ENCODE results near the gene GPD2.
"Not testable (repeated sequence)": the region's sequence is repeated elsewhere in the genome, so short reads cannot be mapped to it uniquely, and the experiment has no call there.

Gene GPD2

DNA sequence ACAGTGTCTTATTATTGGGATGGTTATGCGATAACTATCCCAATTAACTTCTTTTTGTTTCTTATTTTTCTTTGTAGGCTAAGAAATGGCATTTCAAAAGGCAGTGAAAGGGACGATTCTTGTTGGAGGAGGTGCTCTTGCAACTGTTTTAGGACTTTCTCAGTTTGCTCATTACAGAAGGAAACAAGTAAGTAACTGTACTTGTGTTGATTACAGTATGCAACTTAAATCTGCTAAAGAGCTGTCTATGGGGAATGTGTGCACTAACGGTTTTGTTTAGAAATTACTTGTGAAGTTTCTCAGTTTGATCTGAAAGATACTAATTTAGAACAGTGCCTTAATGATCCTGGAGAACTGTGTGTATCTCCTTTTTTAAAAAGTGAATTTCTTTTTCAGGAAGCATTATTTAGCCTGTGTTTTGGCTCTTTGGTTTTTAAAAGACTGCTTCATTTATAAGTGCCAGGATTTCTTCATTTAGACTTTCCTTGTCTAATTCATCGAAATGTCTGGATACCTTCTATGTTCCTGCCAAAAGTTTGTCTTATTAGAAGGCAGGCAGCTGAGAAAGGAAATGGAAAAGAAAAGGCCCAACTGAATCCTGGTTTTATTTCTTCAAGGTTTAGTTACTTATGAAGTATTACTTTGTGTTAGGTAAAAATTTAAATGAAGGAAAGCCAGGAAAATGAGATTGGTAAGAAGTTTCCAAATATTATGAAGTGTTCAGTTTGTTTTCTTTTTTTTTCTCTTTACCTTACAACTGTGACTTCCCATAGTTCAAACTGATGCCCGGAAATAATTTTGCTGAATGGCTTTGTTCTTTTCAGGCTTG lies 40.1 kb downstream of the GPD2 start:
- no peak for DNase-seq (ENCODE audit: low read depth in 3 of 3)

DNA sequence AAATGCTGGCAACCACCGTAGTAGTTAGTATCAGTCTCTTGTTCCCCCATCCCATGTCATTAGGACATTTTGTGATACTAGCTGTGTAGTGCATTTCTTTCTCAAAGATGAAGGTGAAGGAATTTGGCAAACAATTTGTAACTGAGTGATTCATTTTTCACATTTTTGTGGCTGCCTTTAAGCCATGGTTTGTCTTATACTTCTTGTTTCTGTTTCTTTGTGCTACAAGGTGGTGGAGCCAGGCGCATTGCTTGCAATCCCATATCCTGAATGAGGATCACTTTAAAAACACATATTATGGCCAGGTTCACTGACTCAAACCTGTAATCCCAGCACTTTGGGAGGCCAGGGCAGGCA lies 40.6 kb downstream of the GPD2 start:
- no peak for DNase-seq (ENCODE audit: low read depth in 3 of 3)

DNA sequence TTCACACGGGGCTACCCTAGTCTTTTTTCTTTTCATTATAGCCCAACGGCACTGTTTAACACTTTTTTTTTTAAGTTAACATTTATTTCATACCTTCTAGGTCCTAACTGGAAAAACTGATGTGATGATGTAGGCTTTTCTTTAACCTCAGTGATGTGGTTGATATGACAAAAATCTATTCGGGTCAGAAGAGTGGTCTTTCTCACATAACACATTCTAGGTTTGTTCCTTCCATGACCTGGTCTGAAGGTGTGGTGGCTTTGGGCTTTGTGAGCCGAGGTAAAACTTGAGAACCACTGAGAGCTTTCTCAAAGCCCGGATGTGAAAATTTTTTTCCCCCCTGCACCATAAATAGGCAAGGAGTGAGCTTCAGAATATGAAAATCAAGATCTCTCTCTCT lies 44.2 kb downstream of the GPD2 start:
- DNase-seq (ENCODE audit: low read depth in 3 of 3): no peak

DNA sequence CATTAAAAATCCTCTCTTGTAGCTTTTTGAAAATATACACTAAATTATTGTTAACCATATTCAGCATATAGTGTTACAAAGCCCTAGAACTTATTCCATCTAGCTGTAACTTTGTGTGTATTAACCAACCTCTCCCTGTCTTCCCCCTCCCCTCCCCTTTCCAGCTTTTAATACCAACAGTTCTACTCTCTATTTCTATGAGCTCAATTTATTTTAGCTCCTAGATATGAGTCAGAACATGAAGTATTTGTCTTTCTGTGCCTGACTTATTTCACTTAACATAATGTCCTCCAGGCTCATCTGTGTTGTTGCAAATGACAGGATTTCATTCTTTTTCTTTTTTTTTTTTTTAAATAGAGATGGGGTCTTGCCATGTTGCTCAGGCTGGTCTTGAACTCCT lies 45.1 kb downstream of the GPD2 start:
- DNase-seq (ENCODE audit: low read depth in 3 of 3): no peak

DNA sequence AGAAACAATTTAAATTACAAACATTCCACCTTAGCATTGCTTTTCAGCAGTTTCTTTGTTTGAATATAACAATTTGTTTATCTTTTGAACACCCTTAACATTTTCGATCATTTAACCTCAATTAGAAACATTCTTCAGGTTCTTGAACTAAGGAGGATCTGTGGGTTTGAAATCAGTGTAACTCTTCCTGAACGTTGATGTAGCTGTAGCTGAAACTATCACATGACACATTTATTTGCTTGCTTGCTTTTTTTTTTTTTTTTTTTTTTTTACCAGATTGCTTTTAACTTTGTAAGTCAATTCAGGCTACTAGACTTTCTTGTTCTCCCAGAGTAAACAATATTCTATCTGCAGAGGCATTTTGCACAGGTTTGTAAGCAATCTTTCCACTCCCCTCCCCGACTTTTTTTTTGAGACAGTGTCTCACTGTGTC lies 47.6 kb downstream of the GPD2 start:
- no peak for DNase-seq (ENCODE audit: low read depth in 3 of 3)

DNA sequence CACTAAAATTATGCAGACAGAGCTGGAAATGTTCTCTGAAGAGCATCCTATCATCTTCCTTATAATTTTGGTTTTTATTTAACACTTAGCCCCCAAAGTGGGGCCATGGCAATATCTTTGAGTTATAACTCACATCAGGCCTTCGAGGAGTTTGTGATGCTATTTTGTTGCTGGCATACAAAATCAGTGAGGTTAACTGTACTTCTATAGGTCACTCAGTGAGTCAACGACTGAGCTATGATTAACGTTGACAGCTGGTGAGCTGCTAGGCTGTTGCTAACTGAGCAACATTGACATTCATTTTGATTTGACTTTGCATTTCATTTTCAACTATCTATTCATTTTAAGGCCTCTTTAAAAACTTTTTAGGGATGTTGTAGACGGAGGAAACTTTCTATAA lies 50.0 kb downstream of the GPD2 start:
- no peak for DNase-seq (ENCODE audit: low read depth in 3 of 3)

DNA sequence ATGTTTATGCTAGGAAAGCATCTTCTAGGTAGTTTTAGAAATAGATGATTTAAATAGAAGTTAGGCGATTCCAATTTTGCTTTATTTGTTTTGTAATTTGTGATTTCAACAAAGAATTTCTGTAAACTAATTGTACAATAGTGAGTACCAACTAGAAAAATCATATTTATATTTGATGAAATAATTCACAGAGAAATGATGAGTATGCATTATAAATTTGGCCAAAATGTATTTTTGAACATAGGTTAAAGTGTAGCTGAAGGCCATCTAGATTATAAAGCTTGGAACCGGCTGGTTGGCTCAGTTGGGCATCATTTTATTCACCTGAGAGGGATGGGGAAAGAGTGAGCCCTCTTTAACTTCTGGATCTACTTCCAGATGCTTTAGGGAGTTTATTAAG lies 50.4 kb downstream of the GPD2 start:
- no peak for DNase-seq (ENCODE audit: low read depth in 3 of 3)

DNA sequence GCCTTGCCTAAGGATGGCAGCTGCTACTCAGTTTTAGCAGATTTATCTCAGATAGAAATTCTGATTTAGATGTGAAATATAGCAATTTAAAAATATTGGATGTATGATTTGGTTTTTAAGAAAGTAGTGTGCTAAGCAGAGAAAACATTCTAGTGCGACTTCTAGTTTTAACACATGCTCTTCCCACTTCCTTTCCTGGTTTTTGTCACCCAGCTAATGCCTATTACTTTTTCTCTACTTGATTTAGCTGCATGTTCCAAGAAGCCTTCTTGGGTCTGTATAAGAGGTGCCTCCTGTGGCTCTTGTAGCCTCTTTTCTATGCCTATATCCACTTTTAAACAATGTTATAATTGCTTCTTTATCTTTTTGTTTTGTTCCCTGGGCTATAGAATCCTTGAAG lies 53.0 kb downstream of the GPD2 start:
- no peak for DNase-seq (ENCODE audit: low read depth in 3 of 3)

DNA sequence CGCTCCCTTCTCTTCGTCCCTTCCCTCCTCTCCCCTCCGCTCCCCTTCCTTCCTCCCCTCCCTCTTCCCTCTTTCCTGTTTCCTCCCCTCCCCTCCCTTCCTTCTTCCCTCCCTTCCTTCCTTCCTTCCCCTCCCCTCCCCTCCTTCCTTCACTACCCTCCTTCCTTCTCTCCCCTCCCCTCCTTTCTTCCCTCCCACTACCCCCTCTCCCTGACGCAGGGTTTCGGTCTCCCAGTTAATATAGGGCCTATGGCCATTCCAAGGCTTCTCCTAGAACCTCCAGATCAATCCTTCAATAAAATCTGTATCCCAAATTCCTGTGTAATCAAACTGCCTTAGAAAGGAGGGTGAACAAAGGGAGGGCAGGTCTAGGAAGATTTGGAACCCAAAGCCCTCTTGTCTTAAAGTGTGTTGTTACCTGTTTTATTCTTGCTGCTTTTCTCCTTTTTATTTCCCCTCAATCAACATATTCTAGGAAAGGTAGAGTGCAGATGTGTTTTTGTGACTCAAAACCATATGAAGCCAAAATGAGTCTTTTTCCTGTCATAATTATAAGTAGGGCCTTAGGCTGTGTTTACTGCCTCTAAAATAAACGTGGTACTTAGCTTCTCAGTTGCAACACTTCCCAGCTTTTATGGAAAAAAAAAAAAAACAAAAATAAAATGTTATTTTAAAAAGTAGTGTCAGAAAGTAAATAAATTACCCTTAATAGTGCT lies 53.7 kb downstream of the GPD2 start:
- no peak for DNase-seq (ENCODE audit: low read depth in 3 of 3)

DNA sequence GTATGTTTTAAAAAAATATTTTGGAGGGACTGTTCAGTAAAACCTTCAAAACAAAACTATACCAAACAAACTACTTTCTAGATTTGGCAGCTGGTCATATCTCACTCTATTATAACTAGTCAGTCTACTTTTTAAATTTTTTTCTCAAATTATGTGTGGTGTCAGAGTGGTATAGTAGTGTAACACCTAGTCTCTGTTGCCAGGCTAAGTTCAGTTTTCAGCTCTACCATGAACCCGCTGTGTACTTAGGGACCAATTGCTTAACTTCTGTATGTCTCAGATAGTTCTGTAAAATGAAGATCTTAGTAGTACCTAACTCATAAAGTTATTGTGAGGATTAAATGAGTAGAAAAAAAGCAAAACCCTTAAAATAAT lies 54.3 kb downstream of the GPD2 start:
- DNase-seq (ENCODE audit: low read depth in 3 of 3): no peak

DNA sequence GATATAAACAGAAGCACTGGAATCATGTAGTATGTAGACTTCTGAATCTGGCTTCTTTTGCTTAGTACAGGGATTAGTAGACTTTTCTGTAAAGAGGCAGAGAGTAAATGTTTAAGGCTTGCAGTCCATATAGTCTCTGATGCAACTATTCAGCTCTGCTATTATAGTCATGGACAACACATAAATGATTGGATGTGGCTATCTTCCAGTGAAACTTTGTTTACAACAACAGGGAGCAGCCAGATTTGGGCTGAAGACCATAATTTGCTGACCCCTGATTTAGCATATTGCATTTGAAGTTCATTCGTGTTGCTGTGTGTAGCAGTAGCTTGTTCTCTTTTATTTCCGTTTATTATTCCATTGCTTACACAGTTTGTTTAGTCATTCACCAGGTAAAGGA lies 55.0 kb downstream of the GPD2 start:
- DNase-seq (ENCODE audit: low read depth in 3 of 3): no peak

DNA sequence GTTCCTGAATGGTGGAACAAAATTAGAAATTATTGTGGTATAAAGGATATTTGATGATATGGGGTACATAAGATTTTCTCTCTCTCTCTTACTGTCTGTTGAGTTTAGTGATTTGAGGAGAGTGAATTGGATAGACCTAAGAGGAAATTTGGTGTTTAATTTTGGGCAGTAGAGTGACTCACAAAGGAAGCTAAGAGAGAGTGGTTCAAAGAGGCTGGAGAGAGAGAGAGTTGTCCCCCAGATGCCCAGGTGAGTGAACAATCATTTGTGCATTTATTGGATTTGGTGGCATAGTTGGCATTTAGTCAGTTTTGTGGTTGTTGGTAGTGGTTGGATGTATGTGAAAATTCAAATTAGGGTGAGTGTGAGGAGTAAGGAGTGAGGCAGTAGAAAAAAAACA lies 56.8 kb downstream of the GPD2 start:
- DNase-seq (ENCODE audit: low read depth in 3 of 3): no peak

DNA sequence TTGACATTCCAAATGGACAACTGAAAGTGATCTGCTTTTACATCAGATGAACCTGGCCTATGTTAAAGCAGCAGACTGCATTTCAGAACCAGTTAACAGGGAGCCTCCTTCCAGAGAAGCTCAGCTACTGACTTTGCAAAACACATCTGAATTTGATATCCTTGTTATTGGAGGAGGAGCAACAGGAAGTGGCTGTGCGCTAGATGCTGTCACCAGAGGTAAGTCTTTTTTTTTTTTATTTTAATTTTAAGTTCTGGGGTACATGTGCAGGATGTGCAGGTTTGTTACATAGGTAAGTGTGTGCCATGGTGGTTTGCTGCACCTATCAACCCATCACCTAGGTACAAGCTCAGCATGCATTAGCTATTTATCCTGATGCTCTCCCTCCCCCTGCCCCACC lies 59.8 kb downstream of the GPD2 start:
- DNase-seq (ENCODE audit: low read depth in 3 of 3): not testable (repeated sequence)

DNA sequence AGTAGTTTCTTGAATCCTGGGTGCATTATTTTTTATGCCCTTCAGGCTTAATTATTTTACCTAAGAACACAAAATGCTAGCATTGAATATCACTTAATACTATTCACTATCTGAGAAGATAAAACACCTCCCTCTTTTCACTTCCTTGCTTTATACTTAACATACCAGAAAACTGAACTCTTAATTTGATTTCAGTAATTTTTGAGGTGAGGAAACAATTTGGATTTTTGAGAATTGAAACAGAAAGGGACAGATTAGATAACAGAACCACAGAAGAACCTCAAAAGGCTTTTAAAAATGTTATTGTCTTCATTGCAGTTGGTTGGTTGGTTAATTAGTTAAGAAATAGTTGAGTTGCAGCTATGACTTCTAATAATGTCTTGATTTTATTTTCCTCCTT lies 69.5 kb downstream of the GPD2 start:
- DNase-seq (ENCODE audit: low read depth in 3 of 3): no peak

DNA sequence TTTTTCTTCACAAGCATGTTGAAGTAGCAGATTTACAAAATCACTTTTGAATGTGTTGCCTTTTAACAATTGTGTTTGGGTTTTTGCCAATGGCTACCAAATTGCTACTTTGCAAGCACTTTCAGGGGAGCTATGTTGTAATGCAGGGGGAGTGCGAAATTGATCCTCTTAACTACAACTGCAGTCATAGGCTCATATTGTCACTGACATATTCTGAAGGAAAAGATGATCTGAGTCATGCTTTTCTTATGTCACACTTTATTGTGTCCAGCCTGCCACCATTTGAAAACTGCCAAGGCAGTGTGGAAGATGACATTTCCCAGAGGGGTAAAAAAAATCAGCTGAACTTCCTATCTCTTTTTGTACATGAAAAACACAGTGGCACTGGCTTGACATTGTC lies 74.9 kb downstream of the GPD2 start:
- DNase-seq (ENCODE audit: low read depth in 3 of 3): no peak

DNA sequence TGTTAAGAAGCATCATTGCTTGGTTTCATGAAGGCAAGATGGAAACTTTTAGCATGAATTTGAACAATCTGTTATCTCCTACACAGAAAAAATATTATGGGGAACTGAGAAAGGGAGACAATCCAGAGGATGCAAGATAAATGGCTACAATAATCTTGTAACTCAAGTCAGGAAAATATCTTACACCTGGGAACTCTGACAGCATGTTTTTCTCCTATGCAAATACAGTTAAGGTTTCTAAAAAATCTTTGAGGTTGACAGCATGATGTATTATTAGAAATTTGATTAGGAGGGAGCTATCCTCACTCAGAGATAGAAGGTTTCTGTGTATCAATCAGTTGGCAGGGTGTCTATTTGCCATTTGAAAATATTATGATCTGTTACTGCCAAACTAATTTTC lies 75.6 kb downstream of the GPD2 start:
- no peak for DNase-seq (ENCODE audit: low read depth in 3 of 3)

DNA sequence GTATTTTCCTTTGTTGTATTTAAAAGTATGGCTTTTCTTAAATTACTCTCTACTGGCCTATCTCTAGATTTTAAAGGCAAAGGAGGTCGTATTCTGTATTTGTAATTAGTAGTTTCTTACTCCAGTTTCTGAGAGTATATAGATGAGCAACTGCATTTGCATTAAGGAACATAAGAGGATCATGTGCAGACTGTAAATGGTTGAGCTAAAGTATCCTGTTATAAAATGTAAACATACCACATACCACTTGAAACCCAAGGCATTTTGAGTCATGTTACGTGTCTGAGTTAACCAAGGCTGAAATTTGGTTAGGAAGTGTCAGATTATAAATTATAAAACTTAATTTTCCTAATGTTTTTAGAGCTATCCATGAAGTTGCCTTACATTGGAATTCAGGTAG lies 76.3 kb downstream of the GPD2 start:
- DNase-seq (ENCODE audit: low read depth in 3 of 3): no peak

DNA sequence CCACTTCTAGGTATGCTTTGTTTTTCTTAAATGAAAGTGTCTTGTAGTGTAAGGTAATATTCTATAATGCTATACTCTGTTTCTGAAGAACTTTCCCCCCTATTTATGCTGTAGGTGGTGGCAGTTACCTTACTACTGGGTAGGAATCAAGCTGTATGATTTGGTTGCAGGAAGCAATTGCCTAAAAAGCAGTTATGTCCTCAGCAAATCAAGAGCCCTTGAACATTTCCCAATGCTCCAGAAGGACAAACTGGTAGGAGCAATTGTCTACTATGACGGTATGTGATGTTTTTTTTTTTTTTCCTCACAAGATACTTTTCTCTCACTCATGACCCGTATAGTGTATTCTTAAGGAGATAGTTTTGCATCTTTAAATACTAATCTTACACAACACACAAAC lies 77.0 kb downstream of the GPD2 start:
- DNase-seq (ENCODE audit: low read depth in 3 of 3): no peak

DNA sequence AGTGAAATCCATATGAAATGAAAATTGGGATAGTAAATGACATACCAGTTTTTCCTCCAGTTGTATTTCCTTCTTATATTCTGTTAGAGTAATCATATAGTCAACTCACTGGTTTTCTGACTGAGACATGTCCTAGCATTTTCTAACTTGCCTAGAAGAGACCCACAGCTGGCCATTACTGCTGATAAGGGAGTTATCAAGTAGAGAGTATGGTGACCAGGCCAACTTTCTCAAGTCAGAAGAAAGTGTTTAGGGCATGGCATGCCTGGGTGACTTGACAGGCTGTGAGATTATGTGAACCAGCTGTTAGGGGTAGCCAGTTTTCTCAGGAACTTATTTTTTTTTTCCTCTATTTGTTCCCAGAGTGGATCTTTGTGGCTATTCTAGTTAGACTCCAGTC lies 81.2 kb downstream of the GPD2 start:
- no peak for DNase-seq (ENCODE audit: low read depth in 3 of 3)

DNA sequence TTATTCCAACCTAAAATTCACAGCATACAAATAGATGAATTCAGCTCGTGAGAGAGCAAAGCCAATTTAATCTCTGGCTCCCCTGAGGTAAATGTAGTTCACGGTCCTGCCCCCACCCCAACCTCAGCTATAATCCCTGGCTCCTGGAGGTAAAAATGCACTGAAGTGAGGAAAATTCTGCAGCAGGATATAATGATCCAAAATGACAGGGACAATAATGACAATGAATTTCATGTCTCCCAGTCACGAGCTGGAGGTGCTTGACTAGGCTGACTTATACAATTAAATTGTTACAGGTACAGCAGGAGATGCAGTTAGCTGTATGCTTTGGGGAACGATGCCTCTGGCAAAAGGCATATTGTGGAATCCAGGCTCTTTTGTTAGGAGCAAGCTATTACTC lies 82.0 kb downstream of the GPD2 start:
- DNase-seq (ENCODE audit: low read depth in 3 of 3): no peak

DNA sequence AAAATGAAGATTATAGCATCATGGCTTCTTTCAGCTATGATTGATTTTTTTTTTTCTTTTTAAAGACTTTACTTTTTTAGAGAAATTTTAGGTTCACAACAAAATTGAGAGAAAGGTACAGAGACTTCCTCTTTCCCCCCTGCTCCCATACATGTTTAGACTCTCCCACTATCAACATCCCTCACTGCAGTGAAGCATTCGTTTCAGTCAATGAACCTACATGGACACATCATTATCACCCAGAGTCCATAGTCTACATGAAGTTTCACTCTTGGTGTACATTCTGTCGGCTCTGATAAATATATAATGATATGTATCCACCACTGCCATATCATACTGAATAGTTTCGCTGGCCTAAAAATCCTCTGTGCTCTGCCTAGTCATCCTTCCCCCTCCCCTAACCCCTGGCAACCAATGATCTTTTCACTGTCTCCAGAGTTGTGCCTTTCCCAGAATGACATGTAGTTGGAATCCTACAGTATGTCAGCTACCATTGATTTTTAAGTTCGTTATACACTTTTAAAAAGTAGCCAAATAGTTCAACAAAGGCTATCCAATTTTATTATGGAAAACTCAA lies 86.8 kb downstream of the GPD2 start:
- no peak for DNase-seq (ENCODE audit: low read depth in 3 of 3)

DNA sequence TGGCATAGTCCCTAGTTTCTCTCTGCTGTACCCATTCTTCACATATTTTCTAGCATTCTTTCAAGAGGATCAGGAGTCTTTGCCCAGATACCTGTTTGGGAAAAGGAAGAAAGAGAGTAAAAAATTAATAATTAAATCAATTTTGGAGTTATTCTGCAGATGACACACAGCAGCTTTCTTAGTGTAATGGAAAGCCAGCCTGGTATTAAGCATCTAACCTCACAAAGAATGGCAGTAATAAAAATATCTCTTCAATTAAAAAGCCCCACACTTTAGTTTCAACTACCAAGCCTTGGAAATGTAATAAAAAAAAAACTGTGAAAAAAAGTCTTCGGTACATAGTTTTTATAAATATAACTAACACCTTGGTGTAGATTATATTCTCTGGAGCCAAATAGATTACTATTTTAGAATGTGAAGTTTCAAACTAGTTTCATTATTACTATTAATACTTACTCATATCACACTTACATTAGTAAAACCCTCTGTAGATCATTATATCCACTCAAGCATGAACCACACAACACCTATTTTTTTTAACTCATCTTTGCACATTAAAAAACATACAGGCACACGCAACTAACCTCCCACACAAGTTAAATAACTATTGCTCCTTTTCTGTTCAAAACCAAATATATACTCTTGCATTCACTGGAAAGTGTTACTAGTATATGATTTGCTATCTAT lies 90.9 kb downstream of the GPD2 start:
- DNase-seq (ENCODE audit: low read depth in 3 of 3): no peak

DNA sequence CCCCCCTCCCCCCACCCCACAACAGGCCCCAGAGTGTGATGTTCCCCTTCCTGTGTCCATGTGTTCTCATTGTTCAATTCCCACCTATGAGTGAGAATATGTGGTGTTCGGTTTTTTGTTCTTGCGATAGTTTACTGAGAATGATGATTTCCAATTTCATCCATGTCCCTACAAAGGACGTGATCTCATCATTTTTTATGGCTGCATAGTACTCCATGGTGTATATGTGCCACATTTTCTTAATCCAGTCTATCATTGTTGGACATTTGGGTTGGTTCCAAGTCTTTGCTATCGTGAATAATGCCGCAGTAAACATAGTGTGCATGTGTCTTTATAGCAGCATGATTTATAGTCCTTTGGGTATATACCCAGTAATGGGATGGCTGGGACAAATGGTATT lies 92.4 kb downstream of the GPD2 start:
- not testable (repeated sequence) for DNase-seq (ENCODE audit: low read depth in 3 of 3)

Data from stimulated activated CD4-positive, alpha-beta T cell treated with anti-CD3 and anti-CD28 coated beads, TNF-alpha, amount 100 ng/mL, for 24 hours (primary cell).